Gastrocnemius medialis (tissue), 4 donors: ENCODE results near the gene GBA3. TPM values are rescaled to one million over a fixed set of nuclear protein-coding genes. Genes with fewer than 3 reads are reported as not detected.

ENCODE experiments used
- ATAC-seq, 2 donors: fragments of 150-250 bp; one replicate each; pipeline ENCODE4 v1.9.1; 2016
- DNase-seq, 2 donors: peaks; one replicate each; pipeline ENCODE4 v3.0.0-alpha.2; 2019
- H3K27ac ChIP-seq, 4 donors: fragments of 200-600 bp; sonication (generic); 1 replicate in 1 of 4; 2 replicates in 3 of 4; pipeline ENCODE4 v1.5.1; 2016 to 2018; ENCODE audit warnings: mild to moderate bottlenecking in 2 of 4, moderate library complexity in 1 of 4
- H3K27me3 ChIP-seq, 3 donors: fragments of 200-600 bp; sonication (generic) in 2 of 3; 1 replicate in 1 of 3; 2 replicates in 2 of 3; pipeline versions ENCODE4 v1.5.1 to v1.6.0; 2016 to 2019; ENCODE audit warnings: mild to moderate bottlenecking in 1 of 3, moderate library complexity in 1 of 3
- H3K36me3 ChIP-seq, 2 donors: fragments of 200-600 bp; sonication (generic) in 1 of 2; one replicate each; pipeline ENCODE4 v1.5.1; 2017 to 2018
- H3K4me1 ChIP-seq, 2 donors: fragments of 200-600 bp; sonication (generic) in 1 of 2; one replicate each; pipeline ENCODE4 v1.5.1; 2016 to 2017; ENCODE audit warnings: mild to moderate bottlenecking in 2 of 2
- H3K4me3 ChIP-seq, 4 donors: fragments of 200-600 bp; sonication (generic) in 3 of 4; 1 replicate in 1 of 4; 2 replicates in 3 of 4; pipeline ENCODE4 v1.5.1; 2016 to 2019; ENCODE audit warnings: mild to moderate bottlenecking in 2 of 4
- H3K9me3 ChIP-seq, 3 donors: fragments of 200-600 bp; sonication (generic) in 2 of 3; 1 replicate in 1 of 3; 2 replicates in 2 of 3; pipeline ENCODE4 v1.5.1; 2016 to 2019
- POLR2A ChIP-seq, 2 donors: fragments of 450-650 bp; IDR thresholded peaks; one replicate each; pipeline ENCODE4 v1.6.1; 2017; ENCODE audit warnings: antibody characterized with exemption in 2 of 2, mild to moderate bottlenecking in 2 of 2, moderate library complexity in 2 of 2
- in situ Hi-C, 4 donors: fragments of 200-750 bp; cut with MboI; loops; one replicate each; pipeline versions ENCODE4 v1.15.0 to v1.8.0; 2017; ENCODE audit warnings: low sequenced_read_pairs in 4 of 4
- intact Hi-C: fragments of 100-400 bp; cut with DNase I; formaldehyde crosslinking; loops from one replicate; pipeline ENCODE4 v1.15.1; 2023; ENCODE audit warnings: low total_unique reads
- total RNA-seq, 4 donors: library from RNA; depleted of rRNA; stranded (reverse); fragments of >200 nt; gene quantifications; one replicate each; pipeline versions ENCODE4 v1.1.0 to v1.2.3, GENCODE V29; 2016
- TF ChIP-seq, protein P1 (sequence below), 5 experiments: fragments of 450-650 bp in 3 of 5; fragments of 200-600 bp in 2 of 5; sonication (generic) in 2 of 5; IDR thresholded peaks in 4 of 5; conservative IDR thresholded peaks in 1 of 5; 1 replicate in 4 of 5; 2 replicates in 1 of 5; pipeline ENCODE4 v1.5.1; 2016 to 2019; ENCODE audit warnings: antibody characterized with exemption in 5 of 5, mild to moderate bottlenecking in 3 of 5, moderate library complexity in 3 of 5

The GBA3 gene
- total RNA-seq, 4 donors from 2014 or later = 0.24 TPM; not detected in 3

DNA sequence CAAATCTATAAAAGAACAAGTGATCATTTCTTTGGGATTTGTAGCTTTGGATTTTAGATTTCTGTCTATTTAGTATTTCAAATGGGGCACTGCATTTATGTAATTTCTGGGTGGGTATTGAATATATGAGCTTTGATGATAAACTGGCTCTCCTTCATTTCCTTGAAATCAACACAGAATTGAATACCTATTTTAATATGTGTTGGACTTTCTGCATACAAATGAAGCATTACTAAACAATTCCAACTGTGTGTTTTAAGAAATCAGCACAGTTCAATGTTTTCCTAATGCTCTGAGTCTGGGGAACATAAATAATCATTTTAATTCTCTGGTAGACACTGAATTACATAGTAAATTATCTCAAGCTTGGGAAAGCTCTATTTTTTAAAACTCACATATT lies 42.0 kb upstream of the GBA3 start:
- intact Hi-C loops (no loop called here), in situ Hi-C loops (no loop called here)
- TF ChIP-seq, protein P1, sequence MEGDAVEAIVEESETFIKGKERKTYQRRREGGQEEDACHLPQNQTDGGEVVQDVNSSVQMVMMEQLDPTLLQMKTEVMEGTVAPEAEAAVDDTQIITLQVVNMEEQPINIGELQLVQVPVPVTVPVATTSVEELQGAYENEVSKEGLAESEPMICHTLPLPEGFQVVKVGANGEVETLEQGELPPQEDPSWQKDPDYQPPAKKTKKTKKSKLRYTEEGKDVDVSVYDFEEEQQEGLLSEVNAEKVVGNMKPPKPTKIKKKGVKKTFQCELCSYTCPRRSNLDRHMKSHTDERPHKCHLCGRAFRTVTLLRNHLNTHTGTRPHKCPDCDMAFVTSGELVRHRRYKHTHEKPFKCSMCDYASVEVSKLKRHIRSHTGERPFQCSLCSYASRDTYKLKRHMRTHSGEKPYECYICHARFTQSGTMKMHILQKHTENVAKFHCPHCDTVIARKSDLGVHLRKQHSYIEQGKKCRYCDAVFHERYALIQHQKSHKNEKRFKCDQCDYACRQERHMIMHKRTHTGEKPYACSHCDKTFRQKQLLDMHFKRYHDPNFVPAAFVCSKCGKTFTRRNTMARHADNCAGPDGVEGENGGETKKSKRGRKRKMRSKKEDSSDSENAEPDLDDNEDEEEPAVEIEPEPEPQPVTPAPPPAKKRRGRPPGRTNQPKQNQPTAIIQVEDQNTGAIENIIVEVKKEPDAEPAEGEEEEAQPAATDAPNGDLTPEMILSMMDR (IDR thresholded peaks at IDR 0.05 in 4 of 5, conservative IDR thresholded peaks at IDR 0.05 in 1 of 5) = no peak
- no peak for TF ChIP-seq POLR2A (IDR thresholded peaks at IDR 0.05)
- DNase-seq (no peak), ATAC-seq (no peak)
- H3K36me3 ChIP-seq = no peaks in the 10 kb centered on the region
- H3K27ac ChIP-seq = no peak overlapping the region
- no peaks in the 10 kb centered on the region for H3K9me3 ChIP-seq
- H3K4me3 ChIP-seq = no peak overlapping the region
- H3K27me3 ChIP-seq = no peaks in the 10 kb centered on the region
- no peaks in the 10 kb centered on the region for H3K4me1 ChIP-seq

DNA sequence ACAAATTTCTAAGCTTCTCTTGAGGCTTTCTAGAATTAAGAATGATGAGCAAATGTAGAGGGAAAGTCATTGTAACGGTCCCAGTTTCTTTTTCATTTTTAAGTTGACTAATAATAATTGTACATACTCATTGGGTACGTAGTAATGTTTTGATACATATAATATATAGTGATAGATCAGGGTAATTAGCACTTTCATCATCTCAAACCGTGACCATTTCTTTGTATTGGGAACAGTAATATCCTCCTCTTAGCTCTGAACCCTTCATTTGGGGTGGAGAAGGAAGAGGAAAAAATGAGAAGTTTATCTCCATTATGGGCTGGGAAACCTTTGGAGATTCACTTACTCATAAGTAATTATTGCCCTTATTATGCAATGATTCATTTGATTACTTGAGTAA lies 39.0 kb upstream of the GBA3 start:
- no peaks in the 10 kb centered on the region for H3K4me1 ChIP-seq
- no peak for DNase-seq
- no peaks in the 10 kb centered on the region for H3K9me3 ChIP-seq
- in situ Hi-C loops (no loop called here), intact Hi-C loops (no loop called here)
- no peaks in the 10 kb centered on the region for H3K27me3 ChIP-seq
- no peak overlapping the region for H3K27ac ChIP-seq
- TF ChIP-seq POLR2A (IDR thresholded peaks at IDR 0.05) = no peak
- TF ChIP-seq, protein P1 (IDR thresholded peaks at IDR 0.05 in 4 of 5, conservative IDR thresholded peaks at IDR 0.05 in 1 of 5) = no peak
- no peak for ATAC-seq
- H3K36me3 ChIP-seq = no peaks in the 10 kb centered on the region
- H3K4me3 ChIP-seq = no peak overlapping the region

DNA sequence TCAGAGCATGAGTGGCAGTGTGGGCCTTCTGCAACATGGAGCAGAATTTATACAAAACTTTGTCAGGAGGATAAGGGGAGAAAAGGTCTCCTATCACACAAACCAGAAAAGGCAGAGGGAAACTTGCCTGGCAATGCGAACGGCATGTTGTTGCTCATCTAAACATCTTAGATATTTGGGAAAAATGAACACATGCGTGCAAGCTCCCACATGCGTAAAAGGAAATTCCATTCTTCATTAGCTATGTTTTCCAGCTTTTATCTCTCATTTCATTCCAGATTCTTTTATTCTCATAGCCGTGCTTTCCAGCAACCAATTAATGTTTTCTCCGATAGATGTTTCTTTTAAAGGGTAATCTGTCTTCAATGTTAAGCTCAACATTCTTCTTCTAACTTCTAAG lies 31.3 kb upstream of the GBA3 start:
- no peak for ATAC-seq
- intact Hi-C loops = no loop called here
- TF ChIP-seq, protein P1 (IDR thresholded peaks at IDR 0.05 in 4 of 5, conservative IDR thresholded peaks at IDR 0.05 in 1 of 5) = no peak
- TF ChIP-seq POLR2A (IDR thresholded peaks at IDR 0.05) = no peak

DNA sequence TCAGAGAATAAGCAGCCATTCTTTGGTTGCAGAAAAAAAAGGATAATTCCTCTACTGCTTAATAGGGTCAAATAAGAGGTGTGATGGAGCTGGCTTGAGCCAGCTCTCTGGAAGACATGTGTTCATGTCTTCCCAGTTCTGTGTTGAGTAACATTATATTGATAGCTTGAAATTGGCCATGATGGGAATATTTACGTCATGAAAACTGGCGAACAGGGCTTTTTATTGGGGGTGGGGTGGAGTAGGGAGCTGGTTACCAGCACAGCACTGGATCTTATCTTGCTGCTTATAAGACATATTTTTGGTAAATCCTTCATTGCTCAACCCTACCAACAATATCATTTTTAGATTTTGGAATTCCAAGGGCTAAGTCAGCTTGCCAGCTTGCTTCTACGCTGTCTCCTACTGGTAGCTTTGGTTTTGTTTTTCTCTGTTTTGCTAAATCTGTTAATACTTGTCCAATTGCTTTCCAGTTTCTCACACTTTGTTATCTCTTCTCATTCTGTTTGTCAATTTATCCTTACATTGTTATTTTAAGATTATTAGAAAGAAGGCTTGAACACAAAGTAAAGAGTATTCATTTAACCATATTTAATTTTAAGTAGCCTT lies 25.3 kb upstream of the GBA3 start:
- in situ Hi-C loops = no loop called here
- Histone ChIP-seq H3K4me3 (no peak overlapping the region), H3K9me3 (no peaks in the 10 kb centered on the region), H3K4me1 (no peaks in the 10 kb centered on the region), H3K27ac (no peak overlapping the region), H3K27me3 (no peaks in the 10 kb centered on the region), H3K36me3 (no peaks in the 10 kb centered on the region)
- DNase-seq (no peak), ATAC-seq (no peak)
- intact Hi-C loops = no loop called here
- TF ChIP-seq, protein P1 (IDR thresholded peaks at IDR 0.05 in 4 of 5, conservative IDR thresholded peaks at IDR 0.05 in 1 of 5) = no peak
- no peak for TF ChIP-seq POLR2A (IDR thresholded peaks at IDR 0.05)

More for the DNA sequence above, 31.3 kb upstream of the GBA3 start:
- Histone ChIP-seq H3K36me3 (no peaks in the 10 kb centered on the region), H3K27ac (no peak overlapping the region), H3K9me3 (no peaks in the 10 kb centered on the region), H3K4me3 (no peak overlapping the region), H3K4me1 (no peaks in the 10 kb centered on the region), H3K27me3 (no peaks in the 10 kb centered on the region)
- in situ Hi-C loops = no loop called here
- DNase-seq = no peak

DNA sequence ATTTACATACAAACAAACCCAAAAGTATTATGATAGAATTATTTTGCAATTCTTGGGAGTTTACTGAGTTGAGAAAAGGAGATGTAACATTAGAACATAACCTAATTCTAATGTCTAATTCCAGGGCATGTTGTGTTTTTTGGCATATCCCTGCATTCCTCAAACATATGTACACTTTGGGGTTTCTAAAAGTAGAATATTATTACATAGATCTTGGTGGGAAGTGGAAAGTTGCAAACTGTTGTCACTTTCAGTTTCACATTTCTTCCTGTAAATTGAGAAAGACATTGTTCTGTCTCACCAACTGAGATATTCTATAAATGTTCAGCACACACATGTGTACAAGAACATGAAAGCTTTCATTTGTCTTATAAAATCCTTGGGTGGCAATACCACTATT lies 24.4 kb upstream of the GBA3 start:
- H3K27me3 ChIP-seq = no peaks in the 10 kb centered on the region
- TF ChIP-seq POLR2A (IDR thresholded peaks at IDR 0.05) = no peak
- TF ChIP-seq, protein P1 (IDR thresholded peaks at IDR 0.05 in 4 of 5, conservative IDR thresholded peaks at IDR 0.05 in 1 of 5) = no peak
- H3K36me3 ChIP-seq = no peaks in the 10 kb centered on the region
- H3K9me3 ChIP-seq = no peaks in the 10 kb centered on the region
- H3K4me1 ChIP-seq = no peaks in the 10 kb centered on the region
- no peak overlapping the region for H3K27ac ChIP-seq
- intact Hi-C loops (no loop called here), in situ Hi-C loops (no loop called here)
- ATAC-seq = no peak
- H3K4me3 ChIP-seq = no peak overlapping the region
- no peak for DNase-seq
